GM21526 (cell line): ENCODE measurements around the gene RHOF.

Source experiments
- ATAC-seq: cut with Tn5 transposase; IDR thresholded peaks from one replicate; pipeline ENCODE4 v1.9.1; 2021; ENCODE audit warnings: moderate library complexity; ENCODE audit not compliant: unreplicated experiment, low FRiP score

RHOF gene

GRCh38 chr12:121793440-121793837, at the start of gene RHOF:
TSS of gene RHOF (minus strand) at chr12:121793688. CDS start at chr12:121793633, 55 bp downstream.
- ATAC-seq = no peak

GRCh38 chr12:121839993-121840761, 46.7 kb upstream of the RHOF start:
- no peak for ATAC-seq

GRCh38 chr12:121839106-121839992, 45.9 kb upstream of the RHOF start:
- ATAC-seq = peak; percentile 85

- no peak for ATAC-seq
These were observed 44.6 kb upstream of the RHOF start for GRCh38 chr12:121838126-121838525.

- no peak for ATAC-seq
These were observed 44.2 kb upstream of the RHOF start for GRCh38 chr12:121837680-121838079.

GRCh38 chr12:121831571-121832245, 38.2 kb upstream of the RHOF start:
- ATAC-seq = no peak

GRCh38 chr12:121830588-121831265, 37.2 kb upstream of the RHOF start:
- no peak for ATAC-seq

GRCh38 chr12:121830134-121830533, 36.6 kb upstream of the RHOF start:
- no peak for ATAC-seq

GRCh38 chr12:121829250-121829918, 35.9 kb upstream of the RHOF start:
- no peak for ATAC-seq

- no peak for ATAC-seq
These were observed 35.3 kb upstream of the RHOF start for GRCh38 chr12:121828826-121829225.

GRCh38 chr12:121828306-121828705, 34.8 kb upstream of the RHOF start:
- ATAC-seq = no peak

- ATAC-seq = no peak
These were observed 34.0 kb upstream of the RHOF start for GRCh38 chr12:121827351-121828099.

- ATAC-seq = no peak
These were observed 33.0 kb upstream of the RHOF start for GRCh38 chr12:121826318-121827150.

GRCh38 chr12:121825041-121825523, 31.6 kb upstream of the RHOF start:
- ATAC-seq = no peak

GRCh38 chr12:121823727-121824115, 30.2 kb upstream of the RHOF start:
- no peak for ATAC-seq

GRCh38 chr12:121823101-121823726, 29.7 kb upstream of the RHOF start:
- ATAC-seq = no peak

GRCh38 chr12:121822393-121823100, 29.1 kb upstream of the RHOF start:
- no peak for ATAC-seq
